CD4-positive, alpha-beta T cell treated with Interleukin-1 beta for 1 hour (primary cell): ENCODE results near the gene PDCD2L.
"Not testable (repeated sequence)": the region's sequence is repeated elsewhere in the genome, so short reads cannot be mapped to it uniquely, and the experiment has no call there.

Source experiments
- DNase-seq, 2 donors: peaks; one replicate each; pipeline ENCODE4 v3.0.0-alpha.2; 2020 to 2022

PDCD2L gene

GRCh38 chr19:34426096-34426661, 22.0 kb downstream of the PDCD2L start:
- DNase-seq, result no peak

GRCh38 chr19:34428549-34429285, 24.5 kb downstream of the PDCD2L start:
- peak in 1 of 2 donors; percentile 18 for DNase-seq

- DNase-seq, result no peak
Measured at GRCh38 chr19:34429553-34429952, 25.4 kb downstream of the PDCD2L start.

GRCh38 chr19:34430738-34431625, 26.8 kb downstream of the PDCD2L start:
- DNase-seq, result peak; percentile 50 to 78

- no peak for DNase-seq
Measured at GRCh38 chr19:34431681-34432402, 27.6 kb downstream of the PDCD2L start.

- no peak for DNase-seq
Measured at GRCh38 chr19:34432797-34433196, 28.6 kb downstream of the PDCD2L start.

- DNase-seq, result no peak
Measured at GRCh38 chr19:34436716-34437115, 32.5 kb downstream of the PDCD2L start.

DNA sequence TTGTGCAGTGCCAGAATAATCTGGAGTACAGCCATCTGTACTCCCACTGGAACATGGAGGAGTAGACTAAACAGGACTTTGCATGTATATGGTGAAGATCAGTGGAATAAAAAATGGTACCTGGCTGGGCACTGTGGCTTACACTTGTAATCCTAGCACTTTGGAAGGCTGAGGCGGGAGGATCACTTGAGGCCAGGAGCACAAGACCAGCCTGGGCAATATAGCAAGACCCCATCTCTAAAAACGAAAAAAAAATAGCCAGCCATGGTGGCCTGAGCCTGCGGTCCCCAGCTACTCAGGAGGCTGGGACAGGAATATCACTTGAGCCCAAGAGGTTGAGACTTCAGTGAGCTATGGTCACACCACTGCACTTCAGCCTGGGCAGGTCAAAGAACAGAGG, 44.0 kb downstream of the PDCD2L start:
- DNase-seq, result no peak

GRCh38 chr19:34452723-34453122, 48.5 kb downstream of the PDCD2L start:
- DNase-seq, result no peak

DNA sequence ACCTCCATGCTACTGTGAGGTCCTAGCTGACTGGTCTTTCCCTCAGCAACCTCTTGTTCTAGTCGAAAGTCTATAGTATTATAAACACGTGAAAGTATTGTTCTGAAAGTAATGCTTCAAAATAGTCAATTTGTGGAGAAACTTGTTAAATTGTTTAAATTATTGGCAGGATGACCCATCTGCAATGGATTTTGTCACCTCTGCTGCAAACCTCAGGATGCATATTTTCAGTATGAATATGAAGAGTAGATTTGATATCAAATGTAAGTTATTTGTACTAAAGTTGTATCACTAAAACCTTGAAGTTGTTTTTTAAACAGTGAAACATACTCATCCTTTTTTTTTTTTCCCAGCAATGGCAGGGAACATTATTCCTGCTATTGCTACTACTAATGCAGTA, 49.9 kb downstream of the PDCD2L start:
- DNase-seq, result no peak

- no peak for DNase-seq
Measured at GRCh38 chr19:34454685-34455084, 50.5 kb downstream of the PDCD2L start.

DNA sequence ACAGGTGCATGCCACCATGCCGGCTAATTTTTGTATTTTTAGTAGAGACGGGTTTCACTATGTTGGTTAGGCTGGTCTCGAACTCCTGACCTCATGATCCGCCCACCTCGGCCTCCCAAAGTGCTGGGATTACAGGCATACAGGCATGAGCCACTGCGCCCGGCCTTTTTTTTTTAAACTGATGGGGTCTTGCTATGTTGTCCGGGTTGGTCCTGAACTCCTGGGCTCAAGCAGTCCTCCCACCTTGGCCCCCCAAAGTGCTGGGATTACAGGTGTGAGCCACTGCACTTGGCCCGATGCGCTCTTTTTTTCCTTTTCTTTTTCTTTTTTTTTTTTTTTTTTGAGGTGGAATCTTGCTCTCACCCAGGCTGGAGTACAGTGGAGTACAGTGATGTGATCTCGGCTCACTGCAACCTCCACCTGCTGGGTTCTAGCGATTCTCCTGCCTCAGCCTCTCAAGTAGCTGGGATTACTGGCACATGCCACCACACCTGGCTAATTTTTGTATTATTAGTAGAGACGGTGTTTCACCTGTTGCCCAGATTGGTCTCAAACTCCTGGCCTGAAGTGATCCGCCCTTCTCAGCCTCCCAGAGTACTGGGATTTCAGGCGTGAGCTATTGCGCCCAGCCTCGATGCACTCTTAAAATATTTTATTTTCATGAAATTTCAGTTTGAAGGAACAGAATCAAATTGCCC, 51.7 kb downstream of the PDCD2L start:
- DNase-seq, result not testable (repeated sequence)

- DNase-seq, result no peak
Measured at GRCh38 chr19:34457446-34457845, 53.2 kb downstream of the PDCD2L start.

DNA sequence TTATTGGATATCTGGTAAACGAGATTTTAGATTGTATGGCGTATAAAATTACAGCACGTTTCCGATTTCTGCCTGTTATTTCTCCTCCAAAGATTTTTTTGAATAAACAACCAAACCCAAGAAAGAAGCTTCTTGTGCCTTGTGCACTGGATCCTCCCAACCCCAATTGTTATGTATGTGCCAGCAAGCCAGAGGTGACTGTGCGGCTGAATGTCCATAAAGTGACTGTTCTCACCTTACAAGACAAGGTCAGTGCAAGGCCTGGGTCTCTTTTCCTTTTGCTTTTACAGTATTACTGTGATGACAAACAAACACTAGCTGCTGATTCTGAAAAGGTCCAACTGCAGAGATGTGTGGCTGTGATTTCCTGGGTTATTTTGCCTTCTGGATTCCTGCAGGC, 54.5 kb downstream of the PDCD2L start:
- DNase-seq, result no peak

- no peak for DNase-seq
Measured at GRCh38 chr19:34459614-34460013, 55.4 kb downstream of the PDCD2L start.

GRCh38 chr19:34461375-34462100, 57.3 kb downstream of the PDCD2L start:
- no peak for DNase-seq

- DNase-seq, result not testable (repeated sequence)
Measured at GRCh38 chr19:34464785-34465184, 60.6 kb downstream of the PDCD2L start.

GRCh38 chr19:34468409-34468808, 64.2 kb downstream of the PDCD2L start:
- DNase-seq, result no peak

DNA sequence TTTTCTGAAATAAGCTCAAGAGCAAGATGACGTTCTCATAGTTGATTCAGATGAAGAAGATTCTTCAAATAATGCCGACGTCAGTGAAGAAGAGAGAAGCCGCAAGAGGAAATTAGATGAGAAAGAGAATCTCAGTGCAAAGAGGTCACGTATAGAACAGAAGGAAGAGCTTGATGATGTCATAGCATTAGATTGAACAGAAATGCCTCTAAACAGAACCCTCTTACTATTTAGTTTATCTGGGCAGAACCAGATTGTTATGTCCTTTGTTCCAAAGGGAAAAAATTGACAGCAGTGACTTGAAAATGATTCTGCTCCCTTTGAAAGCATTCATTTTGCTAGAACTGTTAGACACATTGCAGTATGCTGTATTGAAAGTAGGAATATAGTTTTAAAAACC, 64.8 kb downstream of the PDCD2L start:
- DNase-seq, result not testable (repeated sequence)

GRCh38 chr19:34471906-34472700, 67.9 kb downstream of the PDCD2L start:
- no peak for DNase-seq
